HepG2 (cell line): ENCODE results near the gene DNPH1. TPM values are rescaled to one million over a fixed set of nuclear protein-coding genes. Genes with fewer than 3 reads are reported as not detected.
A peak's percentile ranks its signal among the peaks of the same experiment; 100 is the strongest.

Source experiments
- ATAC-seq: fragments of 200-7000 bp; cut with Tn5 transposase; 3 replicates; pipeline ENCODE4 v1.9.1; 2020; ENCODE audit warnings: mild to moderate bottlenecking, moderate library complexity
- BruUV-seq: library from RNA; stranded (reverse); fragments of 400-500 nt; replicated peaks from 2 replicates; lab custom pipeline; 2021; lab: Mats Ljungman, UMichigan
- CTCF ChIA-PET: fragments of 300-600 bp; formaldehyde crosslinking; extraction: SDS; loops from one replicate; lab custom pipeline; 2021; ENCODE audit warnings: low total read pairs, inconsistent platforms, low intra/inter-chr PET ratio; lab: Yijun Ruan, JAX
- POLR2A ChIA-PET: fragments of 350-600 bp; sonication (Branson Sonifier 250); formaldehyde crosslinking; loops from one replicate; lab custom pipeline; 2020; ENCODE audit warnings: antibody characterized with exemption, inconsistent platforms; lab: Yijun Ruan, JAX
- DNase-seq: peaks from one replicate; pipeline ENCODE4 v3.0.0-alpha.2; 2015; ENCODE audit warnings: low spot score
- FAIRE-seq: peaks from 3 replicates; lab custom pipeline; 2011; peaks lifted over from hg19 to GRCh38; lab: Jason Lieb, UNC
- H2AFZ ChIP-seq: one replicate; pipeline ENCODE4 v1.6.1; 2011; ENCODE audit warnings: low read length, inconsistent platforms
- H3K27ac ChIP-seq: fragments of 300-600 bp; 3 replicates; pipeline ENCODE4 v1.8.0; 2011; ENCODE audit warnings: mixed run types, mild to moderate bottlenecking, mixed read lengths, low read length, inconsistent platforms; ENCODE audit not compliant: insufficient read depth; ENCODE audit errors: extremely low read length
- H3K27me3 ChIP-seq, 2 experiments: fragments of 200-600 bp in 1 of 2; 2 replicates in 1 of 2; 3 replicates in 1 of 2; pipeline versions ENCODE4 v1.6.0 to v1.8.0; 2011; ENCODE audit warnings: low read length in 2 of 2, mild to moderate bottlenecking in 2 of 2, moderate library complexity in 2 of 2, inconsistent platforms in 1 of 2; ENCODE audit not compliant: insufficient read depth in 2 of 2, control insufficient read depth in 1 of 2
- H3K36me3 ChIP-seq, 2 experiments: fragments of 200-600 bp in 1 of 2; replicated peaks in 1 of 2; 2 replicates in 1 of 2; 3 replicates in 1 of 2; pipeline versions ENCODE4 v1.5.1 to v1.8.0; 2011; ENCODE audit warnings: low read length in 2 of 2, inconsistent platforms in 1 of 2; ENCODE audit not compliant: insufficient read depth in 2 of 2, control insufficient read depth in 1 of 2
- H3K4me1 ChIP-seq: 2 replicates; pipeline ENCODE4 v1.5.1; 2012; ENCODE audit warnings: low read length, inconsistent platforms; ENCODE audit not compliant: insufficient read depth
- H3K4me2 ChIP-seq: 2 replicates; pipeline ENCODE4 v1.6.0; 2011; ENCODE audit warnings: low read depth, low read length, inconsistent platforms
- H3K4me3 ChIP-seq, 3 experiments: fragments of 200-600 bp in 1 of 3; sonication (generic), shearing (Covaris generic) in 1 of 3; replicated peaks in 1 of 3; 2 replicates each; pipeline ENCODE4 v1.5.1; 2011 to 2016; ENCODE audit warnings: low read length in 3 of 3, inconsistent platforms in 2 of 3, low read depth in 2 of 3, mild to moderate bottlenecking in 2 of 3, control low read depth in 1 of 3, mixed read lengths in 1 of 3; ENCODE audit not compliant: insufficient read depth in 1 of 3
- H3K79me2 ChIP-seq: one replicate; pipeline ENCODE4 v1.6.1; 2011; ENCODE audit warnings: low read length, inconsistent platforms; ENCODE audit not compliant: insufficient read depth
- H3K9ac ChIP-seq: 2 replicates; pipeline ENCODE4 v1.6.0; 2011; ENCODE audit warnings: mild to moderate bottlenecking, low read depth, low read length, inconsistent platforms; ENCODE audit not compliant: insufficient read depth
- H3K9me3 ChIP-seq: 2 replicates; pipeline ENCODE4 v1.5.1; 2012; ENCODE audit warnings: mild to moderate bottlenecking, low read length
- H4K20me1 ChIP-seq: 2 replicates; pipeline ENCODE4 v1.6.0; 2011; ENCODE audit warnings: inconsistent platforms, mild to moderate bottlenecking, low read length, moderate library complexity; ENCODE audit not compliant: insufficient read depth
- CTCF ChIP-seq: sonication (generic); formaldehyde crosslinking; IDR thresholded peaks from 2 replicates; pipeline ENCODE4 v1.5.0; 2020; ENCODE audit warnings: mild to moderate bottlenecking, missing genetic modification reagents, moderate library complexity
- EZH2 ChIP-seq: conservative IDR thresholded peaks from 2 replicates; pipeline ENCODE4 v1.6.1; 2012; ENCODE audit warnings: mild to moderate bottlenecking, low read depth, low read length, moderate library complexity
- IKZF1 ChIP-seq: fragments of 450-650 bp; IDR thresholded peaks from 2 replicates; pipeline ENCODE4 v1.7.1; 2016
- WGBS: methylation state at CpG from one replicate; pipeline ENCODE4 v1.1.6; 2017; ENCODE audit warnings: low lambda C conversion rate; 5-methylcytosine and 5-hydroxymethylcytosine counted together
- in situ Hi-C: cut with HindIII; loops from 2 replicates; pipeline ENCODE4 v1.10.0; 2017; ENCODE audit warnings: low pct_unique_long_range_greater_than_20kb; ENCODE audit not compliant: extremely low pct_ligation_motif_present
- intact Hi-C: fragments of 100-400 bp; cut with micrococcal nuclease; formaldehyde crosslinking; loops from one replicate; pipeline ENCODE4 v1.10.0; 2022; ENCODE audit not compliant: unreplicated experiment
- polyA plus RNA-seq, 8 experiments: library from polyadenylated mRNA; depleted of rRNA in 3 of 8; stranded (reverse) in 7 of 8; unstranded in 1 of 8; fragments of >200 nt; fragmentation: Illumina TruSeq in 4 of 8; extraction: Trizol in 4 of 8; gene quantifications; 2 replicates each; pipeline versions ENCODE4 v1.2.1 to v1.2.3, GENCODE V29; 2011 to 2016; ENCODE audit warnings: low read depth in 4 of 8, missing spikeins in 1 of 8, mixed read lengths in 1 of 8; ENCODE audit not compliant: insufficient read depth in 1 of 8
- total RNA-seq, 5 experiments: library from RNA; depleted of rRNA; stranded (reverse); fragments of >200 nt; fragmentation: Illumina TruSeq; extraction: Trizol; gene quantifications; 2 replicates each; pipeline ENCODE4 v1.2.3, GENCODE V29; 2016; ENCODE audit warnings: low read depth in 1 of 5

Gene DNPH1
- total and polyA plus RNA-seq, 2 of the 13 experiments (the other 11 are each of a cell fraction or from before 2014, with no cell fraction given): 56.5 to 75.1 TPM

GRCh38 chr6:43243664-43244321, 14.5 kb upstream of the DNPH1 start:
- CTCF ChIA-PET: no interaction called here
- POLR2A ChIA-PET: no interaction called here
- ATAC-seq: no peak

More at GRCh38 chr6:43243664-43244321, 14.5 kb upstream of the DNPH1 start:
- no peak overlapping the region for H3K27ac ChIP-seq
- no peaks in the 10 kb centered on the region for H3K36me3 ChIP-seq
- peaks cover 21% of the 10 kb centered on the region for H3K4me1 ChIP-seq
- intact Hi-C loops (no loop called here), in situ Hi-C loops (no loop called here)
- no peak for DNase-seq
- H4K20me1 ChIP-seq: no peaks in the 10 kb centered on the region
- H3K4me3 ChIP-seq: peak overlapping the region in 1 of 3 experiments; percentile 20; a peak in 1 of 6 replicates
- peak overlapping the region; percentile 32; the same call in 1 of the 2 replicates for H3K4me2 ChIP-seq
- peaks cover 9 to 68% of the 10 kb centered on the region in 2 experiments for H3K27me3 ChIP-seq
- H2AFZ ChIP-seq: no peak overlapping the region
- no peak overlapping the region for H3K9ac ChIP-seq
- TF ChIP-seq IKZF1: 0 out of 2 replicates have a peak, but pooled peaks have one; percentile 76
- no peak for TF ChIP-seq CTCF (CRISPR knock-in tag)
- peak; percentile 84; the same call in 1 of the 2 replicates for TF ChIP-seq EZH2
- no peaks in the 10 kb centered on the region for H3K9me3 ChIP-seq
- no TSS peak for BruUV-seq
- FAIRE-seq: no peak
- WGBS: 27% methylated on average over 9 of the region's 37 CpGs
- H3K79me2 ChIP-seq: no peaks in the 10 kb centered on the region
